Measurements from ENCODE around the gene CASKIN1.
"Not testable (repeated sequence)": the region's sequence is repeated elsewhere in the genome, so short reads cannot be mapped to it uniquely, and the experiment has no call there.

Gene CASKIN1

GRCh38 chr16:2196162-2196980 is at the start of gene CASKIN1:
TSS of gene CASKIN1 (minus strand) at chr16:2196605. CDS start at chr16:2196432, 173 bp downstream.
- no peak for DNase-seq

- DNase-seq, result no peak
These were observed 48.8 kb upstream of the CASKIN1 start for GRCh38 chr16:2244926-2245795.

GRCh38 chr16:2244301-2244700 is 47.9 kb upstream of the CASKIN1 start:
- DNase-seq, result no peak

- no peak for DNase-seq
These were observed 47.4 kb upstream of the CASKIN1 start for GRCh38 chr16:2243781-2244180.

- no peak for DNase-seq
These were observed 46.7 kb upstream of the CASKIN1 start for GRCh38 chr16:2243031-2243528.

GRCh38 chr16:2242598-2242997 is 46.2 kb upstream of the CASKIN1 start:
- DNase-seq, result no peak

- not testable (repeated sequence) for DNase-seq
These were observed 43.9 kb upstream of the CASKIN1 start for GRCh38 chr16:2240331-2240730.

GRCh38 chr16:2238838-2239675 is 42.7 kb upstream of the CASKIN1 start:
- DNase-seq, result no peak

- DNase-seq, result no peak
These were observed 41.9 kb upstream of the CASKIN1 start for GRCh38 chr16:2238150-2238837.

GRCh38 chr16:2237493-2238149 is 41.2 kb upstream of the CASKIN1 start:
- DNase-seq, result no peak

- no peak for DNase-seq
These were observed 40.7 kb upstream of the CASKIN1 start for GRCh38 chr16:2237102-2237482.

- DNase-seq, result no peak
These were observed 40.1 kb upstream of the CASKIN1 start, which contains the start of gene DNASE1L2 for GRCh38 chr16:2236337-2237101. TSS of gene DNASE1L2 (plus strand) at chr16:2236444. CDS start at chr16:2236817, 373 bp downstream.

- no peak for DNase-seq
These were observed 39.4 kb upstream of the CASKIN1 start for GRCh38 chr16:2235695-2236336.

GRCh38 chr16:2235234-2235651 is 38.8 kb upstream of the CASKIN1 start:
- no peak for DNase-seq

- DNase-seq, result no peak
These were observed 38.4 kb upstream of the CASKIN1 start for GRCh38 chr16:2234813-2235170.

- DNase-seq, result peak; percentile 68
These were observed 37.7 kb upstream of the CASKIN1 start for GRCh38 chr16:2233872-2234812.

GRCh38 chr16:2233046-2233775 is 36.8 kb upstream of the CASKIN1 start:
- DNase-seq, result no peak
